Body of pancreas (tissue), 4 donors: ENCODE results near the gene IGF1R. TPM values are rescaled to one million over a fixed set of nuclear protein-coding genes. Genes with fewer than 3 reads are reported as not detected.

Experiments used
- ATAC-seq: fragments of 150-250 bp; one replicate; pipeline ENCODE4 v1.9.1; 2016
- DNase-seq, 4 donors: peaks; one replicate each; pipeline ENCODE4 v3.0.0-alpha.2; 2019
- H3K27ac ChIP-seq, 4 donors: fragments of 200-600 bp; sonication (generic); 1 replicate in 3 of 4; 2 replicates in 1 of 4; pipeline versions ENCODE4 v1.5.1 to v1.6.1; 2016 to 2019; ENCODE audit warnings: mild to moderate bottlenecking in 1 of 4, mixed read lengths in 1 of 4, moderate library complexity in 1 of 4
- H3K27me3 ChIP-seq, 2 donors: fragments of 200-600 bp; sonication (generic); one replicate each; pipeline ENCODE4 v1.6.0; 2016; ENCODE audit warnings: mild to moderate bottlenecking in 1 of 2
- H3K36me3 ChIP-seq, 2 donors: fragments of 200-600 bp; sonication (generic); replicated peaks in 1 of 2; 2 replicates each; pipeline ENCODE4 v1.5.1; 2016; ENCODE audit warnings: low read depth in 2 of 2; ENCODE audit not compliant: insufficient read depth in 1 of 2
- H3K4me1 ChIP-seq: fragments of 200-600 bp; sonication (generic); one replicate; pipeline ENCODE4 v1.6.0; 2016
- H3K4me3 ChIP-seq, 2 donors: fragments of 200-600 bp; sonication (generic); 1 replicate in 1 of 2; 2 replicates in 1 of 2; pipeline ENCODE4 v1.5.1; 2016 to 2019
- H3K9me3 ChIP-seq, 3 donors: fragments of 200-600 bp; sonication (generic); 1 replicate in 2 of 3; 2 replicates in 1 of 3; pipeline ENCODE4 v1.5.1; 2016
- POLR2A ChIP-seq, 3 donors: fragments of 450-650 bp; IDR thresholded peaks; one replicate each; pipeline ENCODE4 v1.6.1; 2016; ENCODE audit warnings: antibody characterized with exemption in 3 of 3, mild to moderate bottlenecking in 2 of 3
- WGBS, 2 donors: methylation state at CpG; one replicate each; pipeline ENCODE4 v1.1.5; 2017; 5-methylcytosine and 5-hydroxymethylcytosine counted together
- intact Hi-C: fragments of 100-400 bp; cut with DNase I; formaldehyde crosslinking; loops from one replicate; pipeline ENCODE4 v1.15.1; 2023
- total RNA-seq, 2 donors: library from RNA; depleted of rRNA; stranded (reverse); fragments of >200 nt; gene quantifications; one replicate each; pipeline ENCODE4 v1.1.0, GENCODE V29; 2016
- TF ChIP-seq, protein P1 (sequence below), 7 experiments: fragments of 450-650 bp in 4 of 7; fragments of 200-600 bp in 3 of 7; sonication (generic) in 3 of 7; IDR thresholded peaks; one replicate each; pipeline ENCODE4 v1.5.1; 2016 to 2019; ENCODE audit warnings: antibody characterized with exemption in 7 of 7

The IGF1R gene
- total RNA-seq, 2 donors from 2014 or later: 34.8 to 55.7 TPM

DNA sequence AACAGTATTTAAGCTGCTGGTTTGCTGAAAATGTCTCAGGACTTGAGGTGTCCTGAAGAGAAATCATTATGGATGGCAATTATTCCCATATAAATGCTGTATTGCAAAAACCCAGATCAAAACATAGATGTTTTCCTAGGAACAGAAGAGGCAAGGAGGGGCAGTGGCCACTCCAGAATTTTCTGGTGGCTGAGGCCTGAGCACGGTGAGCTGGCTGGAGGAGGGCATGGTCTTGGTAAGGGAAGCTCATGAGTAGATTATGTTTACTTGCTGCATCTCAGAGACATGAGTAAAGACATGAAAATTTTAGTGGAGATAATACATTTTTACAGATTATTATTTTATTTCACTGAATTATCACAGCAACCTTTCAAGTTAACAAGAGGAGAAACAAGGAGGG lies 328.2 kb downstream of the IGF1R start:
- TF ChIP-seq, protein P1, sequence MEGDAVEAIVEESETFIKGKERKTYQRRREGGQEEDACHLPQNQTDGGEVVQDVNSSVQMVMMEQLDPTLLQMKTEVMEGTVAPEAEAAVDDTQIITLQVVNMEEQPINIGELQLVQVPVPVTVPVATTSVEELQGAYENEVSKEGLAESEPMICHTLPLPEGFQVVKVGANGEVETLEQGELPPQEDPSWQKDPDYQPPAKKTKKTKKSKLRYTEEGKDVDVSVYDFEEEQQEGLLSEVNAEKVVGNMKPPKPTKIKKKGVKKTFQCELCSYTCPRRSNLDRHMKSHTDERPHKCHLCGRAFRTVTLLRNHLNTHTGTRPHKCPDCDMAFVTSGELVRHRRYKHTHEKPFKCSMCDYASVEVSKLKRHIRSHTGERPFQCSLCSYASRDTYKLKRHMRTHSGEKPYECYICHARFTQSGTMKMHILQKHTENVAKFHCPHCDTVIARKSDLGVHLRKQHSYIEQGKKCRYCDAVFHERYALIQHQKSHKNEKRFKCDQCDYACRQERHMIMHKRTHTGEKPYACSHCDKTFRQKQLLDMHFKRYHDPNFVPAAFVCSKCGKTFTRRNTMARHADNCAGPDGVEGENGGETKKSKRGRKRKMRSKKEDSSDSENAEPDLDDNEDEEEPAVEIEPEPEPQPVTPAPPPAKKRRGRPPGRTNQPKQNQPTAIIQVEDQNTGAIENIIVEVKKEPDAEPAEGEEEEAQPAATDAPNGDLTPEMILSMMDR (IDR thresholded peaks at IDR 0.05): no peak
- no peak for TF ChIP-seq POLR2A (IDR thresholded peaks at IDR 0.05)
- DNase-seq: no peak
- no peak overlapping the region for H3K27ac ChIP-seq
- no peaks in the 10 kb centered on the region for H3K9me3 ChIP-seq
- no peaks in the 10 kb centered on the region for H3K27me3 ChIP-seq
- H3K4me1 ChIP-seq: no peaks in the 10 kb centered on the region
- intact Hi-C loops: no loop called here
- 96 to 100% methylated on average over 1 of the region's 1 CpG for WGBS, 2 donors
- no peak for ATAC-seq
- H3K36me3 ChIP-seq: no peaks in the 10 kb centered on the region
- H3K4me3 ChIP-seq: no peak overlapping the region

DNA sequence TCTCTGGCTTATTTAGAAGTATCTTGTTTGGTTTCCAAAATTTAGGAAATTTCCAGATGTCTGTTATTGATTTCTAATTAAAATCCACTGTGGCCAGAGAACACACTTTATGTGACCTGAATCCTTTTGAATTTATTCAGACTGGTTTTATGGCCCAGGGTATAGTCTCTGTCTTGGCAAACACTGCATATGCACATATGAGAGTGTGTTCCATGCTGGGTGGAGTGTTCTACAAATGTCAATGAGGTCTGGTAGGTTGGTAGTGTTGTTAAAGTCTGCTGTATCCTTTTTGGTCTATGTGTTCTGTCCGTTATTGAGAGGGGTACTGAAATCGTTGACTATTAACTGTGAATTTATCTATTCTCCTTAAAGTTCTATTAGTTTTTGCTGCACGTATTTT lies 329.1 kb downstream of the IGF1R start:
- Histone ChIP-seq H3K27me3 (no peaks in the 10 kb centered on the region), H3K36me3 (no peaks in the 10 kb centered on the region), H3K9me3 (no peaks in the 10 kb centered on the region), H3K27ac (no peak overlapping the region), H3K4me3 (no peak overlapping the region), H3K4me1 (no peaks in the 10 kb centered on the region)
- ATAC-seq: no peak
- DNase-seq: no peak
- intact Hi-C loops: no loop called here
- TF ChIP-seq, protein P1 (IDR thresholded peaks at IDR 0.05): no peak
- no peak for TF ChIP-seq POLR2A (IDR thresholded peaks at IDR 0.05)
- WGBS, 2 donors: 84 to 87% methylated on average over 3 of the region's 3 CpGs

DNA sequence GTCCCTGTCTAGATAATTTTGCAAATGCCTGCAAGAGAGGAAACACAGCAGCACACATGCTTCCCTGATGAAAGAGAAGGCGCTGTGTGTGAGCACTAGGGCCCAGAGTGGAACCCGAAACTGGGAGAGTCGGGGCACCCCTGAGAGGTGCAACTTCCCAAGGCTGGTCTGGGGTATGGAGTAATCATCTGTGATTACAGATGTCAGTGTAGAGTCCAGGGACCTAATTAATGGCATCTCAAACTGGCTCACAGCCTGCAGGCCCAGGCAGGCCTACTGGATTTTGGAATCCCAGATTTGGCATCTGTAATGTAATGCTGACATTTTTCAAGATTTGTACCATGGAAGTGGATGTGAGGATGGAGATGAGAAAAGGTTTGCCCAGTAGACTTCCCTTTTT lies 329.8 kb downstream of the IGF1R start:
- Histone ChIP-seq H3K4me3 (no peak overlapping the region), H3K9me3 (no peaks in the 10 kb centered on the region), H3K27ac (no peak overlapping the region), H3K36me3 (no peaks in the 10 kb centered on the region), H3K27me3 (no peaks in the 10 kb centered on the region), H3K4me1 (peaks cover 3% of the 10 kb centered on the region)
- intact Hi-C loops: no loop called here
- ATAC-seq (no peak), DNase-seq (no peak)
- WGBS, 2 donors: 89 to 100% methylated on average over 3 of the region's 3 CpGs
- no peak for TF ChIP-seq POLR2A (IDR thresholded peaks at IDR 0.05)
- TF ChIP-seq, protein P1 (IDR thresholded peaks at IDR 0.05): no peak

DNA sequence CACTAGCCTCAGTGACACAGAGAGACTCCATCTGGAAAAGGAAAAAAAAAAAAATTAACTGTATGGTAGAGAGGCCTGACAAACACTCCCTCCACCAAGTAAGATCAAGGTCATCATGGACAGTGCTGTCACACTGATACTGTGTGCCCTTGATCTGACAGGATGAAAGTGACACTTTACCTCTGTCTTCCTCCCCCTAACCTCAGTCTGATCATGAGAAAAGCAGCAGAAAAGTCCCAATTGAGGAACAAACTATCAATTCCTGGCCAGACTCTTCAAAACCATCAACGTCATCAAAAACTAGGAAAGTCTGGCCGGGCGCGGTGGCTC lies 332.5 kb downstream of the IGF1R start:
- H3K36me3 ChIP-seq: no peaks in the 10 kb centered on the region
- WGBS, 2 donors: 88 to 100% methylated on average over 4 of the region's 4 CpGs
- peaks cover 9% of the 10 kb centered on the region for H3K4me1 ChIP-seq
- H3K9me3 ChIP-seq: no peaks in the 10 kb centered on the region
- DNase-seq (no peak), ATAC-seq (no peak)
- H3K27me3 ChIP-seq: no peaks in the 10 kb centered on the region
- intact Hi-C loops: no loop called here
- no peak overlapping the region for H3K27ac ChIP-seq
- TF ChIP-seq, protein P1 (IDR thresholded peaks at IDR 0.05): no peak
- no peak for TF ChIP-seq POLR2A (IDR thresholded peaks at IDR 0.05)
- no peak overlapping the region for H3K4me3 ChIP-seq

DNA sequence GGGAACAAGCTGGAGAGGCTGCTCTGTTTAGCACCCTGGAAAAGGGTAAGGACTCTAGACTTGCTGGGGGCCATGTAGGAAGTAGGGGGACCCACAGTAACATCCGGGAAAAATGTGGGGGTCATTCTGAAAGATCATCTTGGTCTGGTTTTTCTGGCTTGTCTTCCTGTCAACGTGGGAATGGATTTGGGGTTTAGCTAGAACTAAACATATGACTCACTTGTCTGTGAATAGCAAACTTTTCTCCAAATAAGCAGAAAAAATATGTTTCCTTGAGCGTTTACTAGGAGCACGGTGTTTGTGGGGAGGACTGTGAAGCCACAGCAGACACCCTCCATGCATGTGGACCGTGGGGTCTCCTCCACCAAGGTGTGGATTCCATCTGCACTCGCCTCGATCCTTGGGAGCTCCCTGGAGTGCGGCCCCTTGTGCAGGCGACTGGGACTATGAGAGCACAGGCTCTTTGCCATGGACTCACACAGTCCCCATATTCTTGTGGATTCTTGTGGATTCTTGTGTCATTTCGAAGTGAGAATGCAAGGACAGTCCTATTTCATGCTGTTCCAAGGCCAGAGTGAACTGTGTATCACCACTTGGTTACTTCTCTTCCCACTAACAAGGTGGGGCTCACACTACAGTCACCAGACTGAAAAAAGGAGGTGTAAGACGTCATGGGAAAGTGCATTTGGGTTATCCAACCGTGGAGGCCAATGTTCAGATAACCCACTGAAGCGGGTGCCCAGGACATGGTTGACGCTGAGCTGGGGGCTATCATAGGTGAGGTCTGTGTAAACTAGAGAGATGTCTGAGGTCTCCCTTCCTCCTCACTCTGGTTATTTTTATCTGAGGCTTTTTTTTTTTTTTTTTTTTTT lies 333.7 kb downstream of the IGF1R start:
- Histone ChIP-seq H3K36me3 (no peaks in the 10 kb centered on the region), H3K27me3 (no peaks in the 10 kb centered on the region), H3K27ac (no peak overlapping the region), H3K4me1 (peaks cover 9% of the 10 kb centered on the region), H3K4me3 (no peak overlapping the region), H3K9me3 (no peaks in the 10 kb centered on the region)
- TF ChIP-seq POLR2A (IDR thresholded peaks at IDR 0.05): no peak
- TF ChIP-seq, protein P1 (IDR thresholded peaks at IDR 0.05): no peak
- DNase-seq: no peak
- WGBS, 2 donors: 74 to 87% methylated on average over 14 of the region's 14 CpGs
- ATAC-seq: no peak
- intact Hi-C loops: no loop called here
